Activated naive CD4-positive, alpha-beta T cell treated with anti-CD3 and anti-CD28 coated beads for 36 hours (primary cell): Measurements from ENCODE around the gene SMCO2. TPM values are rescaled to one million over a fixed set of nuclear protein-coding genes. Genes with fewer than 3 reads are reported as not detected.
"Not testable (repeated sequence)": the region's sequence is repeated elsewhere in the genome, so short reads cannot be mapped to it uniquely, and the experiment has no call there.

Experiments used
- CTCF ChIA-PET: fragments of 350-600 bp; sonication (Branson Sonifier 250); formaldehyde crosslinking; loops from one replicate; lab custom pipeline; 2021; ENCODE audit warnings: antibody characterized with exemption; lab: Charles Lee
- DNase-seq: peaks from one replicate; pipeline ENCODE4 v3.0.0-alpha.2; 2020
- H3K27ac Mint-ChIP-seq: one replicate; pipeline ENCODE4 v1.8.0; 2021; ENCODE audit warnings: mild to moderate bottlenecking, mixed read lengths
- H3K27me3 Mint-ChIP-seq: one replicate; pipeline ENCODE4 v1.8.0; 2021; ENCODE audit warnings: low read depth, mixed read lengths
- H3K36me3 Mint-ChIP-seq: one replicate; pipeline ENCODE4 v1.8.0; 2021; ENCODE audit warnings: low read depth, mixed read lengths
- H3K4me1 Mint-ChIP-seq: one replicate; pipeline ENCODE4 v1.8.0; 2021; ENCODE audit warnings: low read depth, mixed read lengths
- H3K4me3 Mint-ChIP-seq: one replicate; pipeline ENCODE4 v1.8.0; 2021; ENCODE audit warnings: mild to moderate bottlenecking, moderate library complexity, mixed read lengths
- H3K9me3 Mint-ChIP-seq: one replicate; pipeline ENCODE4 v1.8.0; 2021; ENCODE audit warnings: mixed read lengths
- intact Hi-C: fragments of 100-400 bp; cut with micrococcal nuclease; formaldehyde crosslinking; loops from one replicate; pipeline ENCODE4 v1.15.1; 2023
- total RNA-seq, 2 experiments: library from RNA; stranded (reverse); gene quantifications; one replicate each; pipeline ENCODE4 v1.2.3, GENCODE V29; 2021

The SMCO2 gene
- total RNA-seq, 2 experiments from 2014 or later = 0.19 to 0.22 TPM

- no peak for DNase-seq
- peak overlapping the region; percentile 14 for H3K4me3 Mint-ChIP-seq
- intact Hi-C loops = loop anchor here (1.0 to 5.0 kb wide), 9 partner anchors 11 to 288 kb away; no protein-coding TSS in a partner anchor
- peaks cover 50% of the 10 kb centered on the region for H3K4me1 Mint-ChIP-seq
- H3K27ac Mint-ChIP-seq = peak overlapping the region; percentile 71
- H3K27me3 Mint-ChIP-seq = no peaks in the 10 kb centered on the region
- CTCF ChIA-PET = interaction anchor here (0.6 to 1.5 kb wide), 5 partner anchors 13 to 170 kb away, joined by 3 to 5 read pairs (median 4); no protein-coding TSS in a partner anchor
- no peaks in the 10 kb centered on the region for H3K36me3 Mint-ChIP-seq
- H3K9me3 Mint-ChIP-seq = no peaks in the 10 kb centered on the region
These were observed 88.2 kb downstream of the SMCO2 start for GRCh38 chr12:27534765-27535161.

- no peak for DNase-seq
- H3K27ac Mint-ChIP-seq = no peak overlapping the region
- CTCF ChIA-PET = interaction anchor here (1.5 kb wide), 1 partner anchor 88 kb away, joined by 5 read pairs; no protein-coding TSS in a partner anchor
- peaks cover 46% of the 10 kb centered on the region for H3K4me1 Mint-ChIP-seq
- no peaks in the 10 kb centered on the region for H3K36me3 Mint-ChIP-seq
- no peaks in the 10 kb centered on the region for H3K27me3 Mint-ChIP-seq
- no peak overlapping the region for H3K4me3 Mint-ChIP-seq
- intact Hi-C loops = loop anchor here (2.0 kb wide), 1 partner anchor 53 kb away; no protein-coding TSS in a partner anchor
- H3K9me3 Mint-ChIP-seq = no peaks in the 10 kb centered on the region
These were observed 88.8 kb downstream of the SMCO2 start for GRCh38 chr12:27535318-27535717.

- H3K27ac Mint-ChIP-seq = no peak overlapping the region
- H3K36me3 Mint-ChIP-seq = no peaks in the 10 kb centered on the region
- no peak overlapping the region for H3K4me3 Mint-ChIP-seq
- no peaks in the 10 kb centered on the region for H3K27me3 Mint-ChIP-seq
- DNase-seq = no peak
- peaks cover 41% of the 10 kb centered on the region for H3K4me1 Mint-ChIP-seq
- intact Hi-C loops = no loop called here
- CTCF ChIA-PET = interaction anchor here (0.5 kb wide), 1 partner anchor 232 kb away, joined by 3 read pairs; no protein-coding TSS in a partner anchor
- no peaks in the 10 kb centered on the region for H3K9me3 Mint-ChIP-seq
These were observed 91.5 kb downstream of the SMCO2 start for GRCh38 chr12:27537855-27538675.

GRCh38 chr12:27539191-27539631 lies 92.7 kb downstream of the SMCO2 start:
- no peaks in the 10 kb centered on the region for H3K9me3 Mint-ChIP-seq
- intact Hi-C loops = no loop called here
- no peak for DNase-seq
- H3K4me3 Mint-ChIP-seq = no peak overlapping the region
- no peaks in the 10 kb centered on the region for H3K27me3 Mint-ChIP-seq
- H3K4me1 Mint-ChIP-seq = peaks cover 32% of the 10 kb centered on the region
- CTCF ChIA-PET = no interaction called here
- peaks cover under 1% of the 10 kb centered on the region for H3K36me3 Mint-ChIP-seq
- no peak overlapping the region for H3K27ac Mint-ChIP-seq

- Mint-ChIP-seq H3K27ac (no peak overlapping the region), H3K36me3 (peaks cover 5% of the 10 kb centered on the region), H3K4me1 (peaks cover 14% of the 10 kb centered on the region), H3K27me3 (no peaks in the 10 kb centered on the region), H3K4me3 (no peak overlapping the region), H3K9me3 (no peaks in the 10 kb centered on the region)
- intact Hi-C loops = no loop called here
- DNase-seq = no peak
- CTCF ChIA-PET = interaction anchor here (0.6 to 1.5 kb wide), 2 partner anchors 86 to 106 kb away, joined by 3 read pairs; no protein-coding TSS in a partner anchor
These were observed 94.6 kb downstream of the SMCO2 start for GRCh38 chr12:27541031-27541719.

GRCh38 chr12:27542628-27543027 lies 96.1 kb downstream of the SMCO2 start:
- DNase-seq = no peak
- Mint-ChIP-seq H3K4me3 (no peak overlapping the region), H3K27me3 (no peaks in the 10 kb centered on the region), H3K4me1 (peaks cover 10% of the 10 kb centered on the region), H3K27ac (no peak overlapping the region), H3K36me3 (peaks cover 5% of the 10 kb centered on the region), H3K9me3 (no peaks in the 10 kb centered on the region)
- CTCF ChIA-PET = interaction anchor here (0.6 kb wide), 1 partner anchor 78 kb away, joined by 3 read pairs; no protein-coding TSS in a partner anchor
- intact Hi-C loops = no loop called here

GRCh38 chr12:27544858-27545257 lies 98.3 kb downstream of the SMCO2 start:
- peaks cover 18% of the 10 kb centered on the region for H3K4me1 Mint-ChIP-seq
- H3K36me3 Mint-ChIP-seq, H3K27me3 Mint-ChIP-seq, H3K9me3 Mint-ChIP-seq, H3K27ac Mint-ChIP-seq, CTCF ChIA-PET, DNase-seq, H3K4me3 Mint-ChIP-seq, intact Hi-C loops: not testable (repeated sequence)

- intact Hi-C loops = no loop called here
- CTCF ChIA-PET = interaction anchor here (0.6 kb wide), 1 partner anchor 436 kb away, joined by 3 read pairs; no protein-coding TSS in a partner anchor
- Mint-ChIP-seq H3K9me3 (no peaks in the 10 kb centered on the region), H3K27me3 (no peaks in the 10 kb centered on the region), H3K27ac (no peak overlapping the region), H3K4me3 (no peak overlapping the region), H3K4me1 (peaks cover 18% of the 10 kb centered on the region), H3K36me3 (peaks cover 5% of the 10 kb centered on the region)
- DNase-seq = no peak
These were observed 99.1 kb downstream of the SMCO2 start for GRCh38 chr12:27545665-27546064.

GRCh38 chr12:27547592-27547991 lies 101.1 kb downstream of the SMCO2 start:
- no peak overlapping the region for H3K4me3 Mint-ChIP-seq
- H3K4me1 Mint-ChIP-seq = peaks cover 14% of the 10 kb centered on the region
- H3K27ac Mint-ChIP-seq = no peak overlapping the region
- CTCF ChIA-PET = interaction anchor here (1.2 kb wide), 1 partner anchor 13 kb away, joined by 3 read pairs; no protein-coding TSS in a partner anchor
- no peak for DNase-seq
- H3K27me3 Mint-ChIP-seq = no peaks in the 10 kb centered on the region
- intact Hi-C loops = no loop called here
- peaks cover 5% of the 10 kb centered on the region for H3K36me3 Mint-ChIP-seq
- no peaks in the 10 kb centered on the region for H3K9me3 Mint-ChIP-seq

- H3K4me1 Mint-ChIP-seq = peaks cover 18% of the 10 kb centered on the region
- no peak for DNase-seq
- H3K9me3 Mint-ChIP-seq = no peaks in the 10 kb centered on the region
- no peak overlapping the region for H3K4me3 Mint-ChIP-seq
- CTCF ChIA-PET = interaction anchor here (0.6 to 1.2 kb wide), 3 partner anchors 14 to 190 kb away, joined by 3 to 7 read pairs (median 3); no protein-coding TSS in a partner anchor
- peaks cover 5% of the 10 kb centered on the region for H3K36me3 Mint-ChIP-seq
- H3K27ac Mint-ChIP-seq = no peak overlapping the region
- no peaks in the 10 kb centered on the region for H3K27me3 Mint-ChIP-seq
- intact Hi-C loops = no loop called here
These were observed 102.0 kb downstream of the SMCO2 start for GRCh38 chr12:27548301-27549199.

- Mint-ChIP-seq H3K4me3 (no peak overlapping the region), H3K27ac (no peak overlapping the region), H3K27me3 (peaks cover 2% of the 10 kb centered on the region), H3K4me1 (peaks cover 18% of the 10 kb centered on the region), H3K36me3 (peaks cover 3% of the 10 kb centered on the region), H3K9me3 (no peaks in the 10 kb centered on the region)
- no peak for DNase-seq
- intact Hi-C loops = no loop called here
- CTCF ChIA-PET = interaction anchor here (0.6 to 0.9 kb wide), 2 partner anchors 19 to 26 kb away, joined by 3 read pairs; no protein-coding TSS in a partner anchor
These were observed 102.8 kb downstream of the SMCO2 start for GRCh38 chr12:27549236-27549800.
